Mesendoderm (in vitro differentiated cells): ENCODE results near the gene MTTP.

Experiments
- DNase-seq: peaks from one replicate; pipeline ENCODE4 v3.0.0; 2013
- H2AK5ac ChIP-seq: 2 replicates; pipeline ENCODE4 v1.6.1; 2013; ENCODE audit warnings: low read length, inconsistent platforms
- H2BK120ac ChIP-seq: 2 replicates; pipeline ENCODE4 v1.6.1; 2013; ENCODE audit warnings: low read depth, mild to moderate bottlenecking, low read length, moderate library complexity, mixed read lengths
- H2BK15ac ChIP-seq: replicated peaks from 2 replicates; pipeline ENCODE4 v1.6.1; 2013; ENCODE audit warnings: low read depth, mild to moderate bottlenecking, moderate library complexity
- H2BK5ac ChIP-seq: 2 replicates; pipeline ENCODE4 v1.6.1; 2013; ENCODE audit warnings: low read length, inconsistent platforms
- H3K18ac ChIP-seq: 2 replicates; pipeline ENCODE4 v1.6.1; 2013; ENCODE audit warnings: mild to moderate bottlenecking, low read length, mixed read lengths
- H3K23ac ChIP-seq: one replicate; pipeline ENCODE4 v1.6.1; 2013; ENCODE audit warnings: low read length
- H3K27ac ChIP-seq: 2 replicates; pipeline ENCODE4 v1.5.1; 2013; ENCODE audit warnings: low read depth, mild to moderate bottlenecking, inconsistent platforms, low read length, moderate library complexity
- H3K27me3 ChIP-seq: 2 replicates; pipeline ENCODE4 v1.6.1; 2013; ENCODE audit warnings: low read length, control low read depth, mild to moderate bottlenecking, inconsistent platforms; ENCODE audit not compliant: insufficient read depth, poor library complexity
- H3K36me3 ChIP-seq: 2 replicates; pipeline ENCODE4 v1.6.1; 2013; ENCODE audit warnings: low read length, inconsistent platforms; ENCODE audit not compliant: control insufficient read depth, insufficient read depth
- H3K4ac ChIP-seq: one replicate; pipeline ENCODE4 v1.6.1; 2013; ENCODE audit warnings: low read depth, mild to moderate bottlenecking, low read length, moderate library complexity
- H3K4me1 ChIP-seq: 2 replicates; pipeline ENCODE4 v1.6.1; 2013; ENCODE audit warnings: low read depth, low read length, inconsistent platforms; ENCODE audit not compliant: control insufficient read depth
- H3K4me2 ChIP-seq: 2 replicates; pipeline ENCODE4 v1.6.1; 2013; ENCODE audit warnings: low read length
- H3K4me3 ChIP-seq: 2 replicates; pipeline ENCODE4 v1.5.1; 2013; ENCODE audit warnings: mild to moderate bottlenecking, low read length
- H3K56ac ChIP-seq: one replicate; pipeline ENCODE4 v1.6.1; 2013; ENCODE audit warnings: low read length
- H3K79me1 ChIP-seq: 2 replicates; pipeline ENCODE4 v1.6.1; 2013; ENCODE audit warnings: low read length, inconsistent platforms
- H3K79me2 ChIP-seq: 2 replicates; pipeline ENCODE4 v1.6.1; 2013; ENCODE audit warnings: mild to moderate bottlenecking, low read length; ENCODE audit not compliant: control insufficient read depth, insufficient read depth
- H3K9ac ChIP-seq: 2 replicates; pipeline ENCODE4 v1.6.1; 2013; ENCODE audit warnings: low read length, inconsistent platforms
- H4K5ac ChIP-seq: one replicate; pipeline ENCODE4 v1.6.1; 2013; ENCODE audit warnings: low read length
- H4K8ac ChIP-seq: one replicate; pipeline ENCODE4 v1.6.1; 2013; ENCODE audit warnings: low read depth, mild to moderate bottlenecking, control low read depth, low read length, moderate library complexity
- WGBS: extraction: QIAGEN DNeasy Blood & Tissue Kit; methylation state at CpG from one replicate; pipeline ENCODE4 v1.1.7; 2013; ENCODE audit warnings: low lambda C conversion rate, missing lambda C conversion rate; ENCODE audit not compliant: insufficient coverage; ENCODE audit errors: extremely low coverage; 5-methylcytosine and 5-hydroxymethylcytosine counted together

Gene MTTP

GRCh38 chr4:99571883-99572282 is 2.7 kb upstream of the MTTP start:
- Histone ChIP-seq H3K36me3 (no peaks in the 10 kb centered on the region), H4K8ac (no peak overlapping the region), H2BK120ac (no peak overlapping the region), H4K5ac (no peak overlapping the region), H3K56ac (no peak overlapping the region), H3K79me1 (no peaks in the 10 kb centered on the region), H2AK5ac (no peak overlapping the region), H3K4ac (no peak overlapping the region), H3K4me1 (no peaks in the 10 kb centered on the region), H3K4me3 (no peak overlapping the region), H3K23ac (no peak overlapping the region), H3K9ac (no peak overlapping the region), H3K79me2 (no peaks in the 10 kb centered on the region), H3K18ac (no peak overlapping the region), H3K4me2 (no peak overlapping the region), H3K27me3 (no peaks in the 10 kb centered on the region), H3K27ac (no peak overlapping the region), H2BK15ac (no peak overlapping the region), H2BK5ac (no peak overlapping the region)
- WGBS, result no CpG with 5 or more reads among the region's 1 CpG
- DNase-seq, result no peak

DNA sequence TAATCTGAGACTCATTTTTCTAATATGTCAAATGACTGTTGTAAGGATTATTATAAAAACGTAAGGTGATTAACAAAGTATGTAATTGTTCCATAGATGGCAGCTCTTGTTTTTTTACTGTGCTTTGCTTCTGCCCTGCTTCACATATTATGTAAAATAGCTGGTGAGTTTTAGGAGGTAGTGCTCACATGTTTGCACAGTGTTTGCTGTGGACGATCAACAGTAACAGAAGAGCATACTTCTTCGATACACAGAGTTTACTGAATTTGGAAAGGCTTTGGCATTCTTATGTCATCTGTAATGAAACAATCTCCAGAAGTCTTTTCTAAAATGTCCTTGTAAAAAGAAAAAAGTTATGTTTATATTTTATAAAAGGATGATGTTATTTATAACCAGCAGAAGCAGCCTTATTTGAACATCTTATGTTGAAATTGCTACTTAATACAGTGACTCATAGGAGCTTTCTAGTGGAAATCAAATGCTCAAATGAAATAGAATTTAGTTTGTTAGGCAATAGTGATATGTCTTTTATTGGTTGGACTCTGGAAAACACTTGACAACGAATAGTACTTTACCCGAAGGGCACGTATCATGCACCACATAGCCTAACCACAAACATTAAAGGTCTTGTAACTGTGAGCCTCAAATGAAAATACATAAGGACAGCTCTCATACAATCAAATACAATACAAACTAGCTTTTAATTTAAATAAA is 1.9 kb upstream of the MTTP start:
- Histone ChIP-seq H2BK120ac (no peak overlapping the region), H3K36me3 (no peaks in the 10 kb centered on the region), H3K79me1 (no peaks in the 10 kb centered on the region), H3K27me3 (no peaks in the 10 kb centered on the region), H3K79me2 (no peaks in the 10 kb centered on the region), H3K18ac (no peak overlapping the region), H2AK5ac (no peak overlapping the region), H3K23ac (no peak overlapping the region), H4K5ac (no peak overlapping the region), H3K4me2 (no peak overlapping the region), H3K4ac (no peak overlapping the region), H2BK5ac (no peak overlapping the region), H3K9ac (no peak overlapping the region), H3K4me3 (no peak overlapping the region), H3K27ac (no peak overlapping the region), H4K8ac (no peak overlapping the region), H3K56ac (no peak overlapping the region), H3K4me1 (no peaks in the 10 kb centered on the region), H2BK15ac (no peak overlapping the region)
- WGBS, result no CpG with 5 or more reads among the region's 6 CpGs
- DNase-seq, result no peak

GRCh38 chr4:99573735-99574368 is 772 bp upstream of the MTTP start:
- Histone ChIP-seq H2AK5ac (no peak overlapping the region), H2BK120ac (no peak overlapping the region), H3K79me1 (no peaks in the 10 kb centered on the region), H3K36me3 (no peaks in the 10 kb centered on the region), H4K8ac (no peak overlapping the region), H3K56ac (no peak overlapping the region), H3K18ac (no peak overlapping the region), H2BK15ac (no peak overlapping the region), H3K79me2 (no peaks in the 10 kb centered on the region), H3K4ac (no peak overlapping the region), H2BK5ac (no peak overlapping the region), H4K5ac (no peak overlapping the region), H3K4me3 (no peak overlapping the region), H3K9ac (no peak overlapping the region), H3K27ac (no peak overlapping the region), H3K23ac (no peak overlapping the region), H3K4me2 (no peak overlapping the region), H3K27me3 (no peaks in the 10 kb centered on the region), H3K4me1 (no peaks in the 10 kb centered on the region)
- no CpG with 5 or more reads among the region's 1 CpG for WGBS
- no peak for DNase-seq

DNA sequence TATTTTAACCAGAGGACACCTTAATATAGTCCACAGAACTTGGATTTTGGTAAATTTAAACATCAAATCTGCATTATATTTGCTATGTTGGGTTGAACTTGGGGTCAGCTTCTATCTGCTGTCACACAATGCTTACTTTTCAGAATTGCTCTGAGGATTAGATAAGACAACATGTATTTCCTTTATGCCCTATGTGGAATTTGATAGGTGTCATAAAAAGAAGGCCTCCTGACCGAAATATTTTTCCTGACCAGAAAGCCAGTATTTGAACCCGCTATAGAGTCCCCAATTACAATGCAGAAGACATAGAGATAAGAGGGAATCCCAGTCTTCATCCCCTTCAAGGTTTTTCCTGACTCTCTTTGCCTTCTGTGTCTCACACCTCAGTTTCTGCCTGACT is 4.1 kb downstream of the MTTP start:
- Histone ChIP-seq H2AK5ac (no peak overlapping the region), H2BK120ac (no peak overlapping the region), H4K5ac (no peak overlapping the region), H3K4me2 (no peak overlapping the region), H3K79me1 (no peaks in the 10 kb centered on the region), H4K8ac (no peak overlapping the region), H3K27ac (no peak overlapping the region), H2BK5ac (no peak overlapping the region), H3K36me3 (no peaks in the 10 kb centered on the region), H3K4ac (no peak overlapping the region), H3K23ac (no peak overlapping the region), H3K4me1 (no peaks in the 10 kb centered on the region), H3K9ac (no peak overlapping the region), H2BK15ac (no peak overlapping the region), H3K79me2 (no peaks in the 10 kb centered on the region), H3K27me3 (no peaks in the 10 kb centered on the region), H3K56ac (no peak overlapping the region), H3K18ac (no peak overlapping the region), H3K4me3 (no peak overlapping the region)
- DNase-seq, result no peak
- no CpG with 5 or more reads among the region's 2 CpGs for WGBS

DNA sequence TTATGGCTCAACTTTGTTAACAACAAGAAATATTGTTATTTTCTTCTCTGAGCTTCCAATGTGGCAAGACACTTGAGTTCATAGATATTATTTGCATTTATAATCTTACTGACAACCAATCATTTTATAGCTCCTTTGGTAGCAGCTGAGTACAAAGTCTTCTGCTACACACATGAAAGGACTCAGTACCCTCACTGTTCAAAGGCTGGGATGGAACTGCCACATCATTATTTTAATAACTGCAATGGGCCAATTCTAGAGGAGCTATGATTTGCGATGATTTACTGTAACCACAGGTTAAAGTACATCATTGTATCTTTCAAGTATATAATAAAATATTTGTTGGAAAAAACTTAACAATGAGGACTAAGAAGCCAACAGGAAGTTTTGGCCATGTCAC is 10.9 kb downstream of the MTTP start:
- no peak overlapping the region for H2BK5ac ChIP-seq
- no CpG with 5 or more reads among the region's 1 CpG for WGBS
- H3K4me2 ChIP-seq, result no peak overlapping the region

DNA sequence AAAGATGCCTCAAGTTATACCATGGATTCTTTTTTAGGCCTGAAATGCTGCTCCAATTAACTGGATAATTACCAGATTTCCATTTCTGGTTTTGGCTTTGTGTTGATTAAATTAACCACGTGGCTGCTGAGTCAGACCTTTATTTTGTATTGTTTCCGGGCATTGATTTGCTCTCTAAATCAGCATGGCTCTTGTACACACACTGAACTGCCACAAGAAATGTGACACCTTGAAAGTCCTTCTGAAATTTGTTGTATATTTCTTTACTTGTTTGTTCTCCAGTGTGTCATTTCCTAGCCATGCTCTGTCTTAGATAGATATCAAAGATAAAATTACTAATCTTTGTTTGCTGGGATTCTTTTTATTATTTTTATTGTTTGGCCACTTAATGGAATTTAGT is 11.7 kb downstream of the MTTP start:
- H3K27me3 ChIP-seq, result no peaks in the 10 kb centered on the region
- no peak overlapping the region for H3K23ac ChIP-seq
- no peak overlapping the region for H3K18ac ChIP-seq
- no peaks in the 10 kb centered on the region for H3K79me1 ChIP-seq
- H2BK5ac ChIP-seq, result no peak overlapping the region
- no peak overlapping the region for H4K5ac ChIP-seq
- no peak overlapping the region for H3K56ac ChIP-seq
- no peak overlapping the region for H3K9ac ChIP-seq
- no CpG with 5 or more reads among the region's 2 CpGs for WGBS
- no peaks in the 10 kb centered on the region for H3K36me3 ChIP-seq
- no peak for DNase-seq
- no peaks in the 10 kb centered on the region for H3K79me2 ChIP-seq
- no peak overlapping the region for H2BK120ac ChIP-seq
- H3K4ac ChIP-seq, result no peak overlapping the region
- no peak overlapping the region for H3K4me3 ChIP-seq
- H3K4me1 ChIP-seq, result no peaks in the 10 kb centered on the region
- no peak overlapping the region for H4K8ac ChIP-seq
- H3K27ac ChIP-seq, result no peak overlapping the region
- no peak overlapping the region for H3K4me2 ChIP-seq
- no peak overlapping the region for H2AK5ac ChIP-seq
- H2BK15ac ChIP-seq, result no peak overlapping the region

More for the DNA sequence above, 10.9 kb downstream of the MTTP start:
- Histone ChIP-seq H3K56ac (no peak overlapping the region), H3K9ac (no peak overlapping the region), H3K79me2 (no peaks in the 10 kb centered on the region), H3K79me1 (no peaks in the 10 kb centered on the region), H3K27me3 (no peaks in the 10 kb centered on the region), H2BK120ac (no peak overlapping the region), H3K27ac (no peak overlapping the region), H2AK5ac (no peak overlapping the region), H3K23ac (no peak overlapping the region), H4K5ac (no peak overlapping the region), H2BK15ac (no peak overlapping the region), H3K18ac (no peak overlapping the region), H3K4me1 (no peaks in the 10 kb centered on the region), H3K4me3 (no peak overlapping the region), H3K36me3 (no peaks in the 10 kb centered on the region), H3K4ac (no peak overlapping the region), H4K8ac (no peak overlapping the region)
- DNase-seq, result no peak
